CD1c-positive myeloid dendritic cell (primary cell): ENCODE results near the gene BRAT1.
A peak's percentile ranks its signal among the peaks of the same experiment; 100 is the strongest.

Experiments
- DNase-seq: peaks from one replicate; pipeline ENCODE4 v3.0.0-alpha.2; 2016; ENCODE audit errors: extremely low spot score

The BRAT1 gene

DNA sequence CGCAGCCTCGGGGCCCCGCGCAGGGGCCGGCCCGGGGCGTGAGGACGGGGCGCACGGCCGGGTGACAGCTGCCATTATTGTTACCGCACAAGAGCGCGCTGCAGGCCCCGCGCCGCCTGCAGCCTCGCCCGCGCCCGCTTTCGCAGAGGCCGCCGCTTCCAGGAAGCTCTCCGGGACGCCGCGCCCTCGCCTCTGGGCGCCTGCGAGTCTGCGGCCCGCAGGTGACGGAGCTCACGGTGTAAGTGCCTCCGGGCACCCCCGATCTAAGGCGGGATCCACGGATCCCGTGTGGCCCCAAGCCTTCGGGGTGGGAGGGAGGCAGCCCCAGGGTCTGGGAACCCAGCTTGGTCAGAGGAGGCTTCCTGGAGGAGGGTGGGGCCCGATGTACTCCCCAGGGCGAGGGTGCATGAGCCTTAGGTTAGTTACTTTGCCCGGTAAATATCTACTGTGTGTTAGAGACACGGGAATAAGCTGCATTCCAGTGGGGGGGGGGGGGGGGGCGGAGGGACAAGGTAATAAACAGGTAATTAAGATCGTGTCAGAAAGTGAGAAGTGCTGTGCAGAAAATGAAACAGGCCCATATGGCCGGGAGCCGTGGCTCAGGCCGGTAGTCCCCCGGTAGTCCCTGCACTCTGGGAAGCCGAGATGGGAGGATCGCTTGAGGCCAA, 4.1 kb upstream of the BRAT1 start:
- peak; percentile 28 for DNase-seq

DNA sequence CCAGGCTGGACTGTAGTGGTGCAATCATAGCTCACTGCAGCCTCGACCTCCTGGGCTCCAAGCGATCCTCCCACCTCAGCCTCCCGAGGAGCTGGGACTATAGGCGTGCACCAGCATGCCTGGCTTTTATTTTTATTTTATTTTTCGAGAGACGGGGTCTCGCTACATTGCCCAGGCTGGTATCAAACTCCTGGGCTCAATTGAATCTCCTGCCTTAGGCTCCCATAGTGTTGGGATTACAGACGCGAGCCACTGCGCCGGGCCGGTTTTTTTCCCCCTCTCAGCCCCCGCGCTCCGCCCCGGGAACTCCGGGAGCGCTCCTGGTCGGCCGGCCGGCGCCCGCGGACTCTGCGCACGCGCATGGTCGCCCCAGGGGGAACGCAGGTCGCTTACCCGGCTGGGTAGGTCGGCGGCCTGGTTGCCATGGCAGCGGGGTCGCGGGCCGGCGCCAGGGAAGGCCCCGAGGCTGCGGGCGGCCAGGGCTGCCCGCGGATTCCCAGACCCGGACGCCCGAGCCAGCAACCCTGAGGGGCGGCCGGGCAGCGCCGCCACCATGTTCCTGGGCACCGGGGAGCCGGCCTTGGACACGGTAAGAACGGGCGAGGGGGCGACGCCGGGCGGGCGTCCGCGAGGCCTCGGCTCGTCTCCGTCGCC, 3.4 kb upstream of the BRAT1 start, which contains the start of gene IQCE:
Gene IQCE, plus strand, starts transcription at position 351 of the 654 bp plus-strand sequence. Its CDS starts 203 bp downstream, at position 554.
- DNase-seq: peak; percentile 94

DNA sequence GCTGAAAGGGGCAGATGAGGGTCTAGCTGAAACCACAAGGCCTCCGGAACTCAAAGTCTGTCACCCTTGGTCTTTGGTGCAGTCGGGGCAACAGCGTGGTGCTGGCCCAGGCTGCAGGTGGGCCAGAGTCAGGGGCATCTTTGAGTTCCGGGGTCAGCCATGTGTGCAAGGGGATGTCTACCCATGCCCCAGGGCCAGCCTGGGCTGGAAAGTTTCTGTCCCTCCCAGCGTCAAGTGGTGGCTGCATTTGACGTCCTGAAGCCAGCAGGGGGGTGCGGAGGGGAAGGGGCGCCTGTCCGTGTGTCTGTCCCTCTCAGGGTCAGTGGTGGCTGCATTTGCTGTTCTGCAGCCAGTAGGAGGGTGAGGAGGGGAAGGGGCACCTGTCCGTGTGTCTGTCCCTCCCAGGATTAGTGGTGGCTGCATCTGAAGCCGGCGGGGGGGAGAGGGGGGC, 638 bp downstream of the BRAT1 start:
- DNase-seq: no peak

DNA sequence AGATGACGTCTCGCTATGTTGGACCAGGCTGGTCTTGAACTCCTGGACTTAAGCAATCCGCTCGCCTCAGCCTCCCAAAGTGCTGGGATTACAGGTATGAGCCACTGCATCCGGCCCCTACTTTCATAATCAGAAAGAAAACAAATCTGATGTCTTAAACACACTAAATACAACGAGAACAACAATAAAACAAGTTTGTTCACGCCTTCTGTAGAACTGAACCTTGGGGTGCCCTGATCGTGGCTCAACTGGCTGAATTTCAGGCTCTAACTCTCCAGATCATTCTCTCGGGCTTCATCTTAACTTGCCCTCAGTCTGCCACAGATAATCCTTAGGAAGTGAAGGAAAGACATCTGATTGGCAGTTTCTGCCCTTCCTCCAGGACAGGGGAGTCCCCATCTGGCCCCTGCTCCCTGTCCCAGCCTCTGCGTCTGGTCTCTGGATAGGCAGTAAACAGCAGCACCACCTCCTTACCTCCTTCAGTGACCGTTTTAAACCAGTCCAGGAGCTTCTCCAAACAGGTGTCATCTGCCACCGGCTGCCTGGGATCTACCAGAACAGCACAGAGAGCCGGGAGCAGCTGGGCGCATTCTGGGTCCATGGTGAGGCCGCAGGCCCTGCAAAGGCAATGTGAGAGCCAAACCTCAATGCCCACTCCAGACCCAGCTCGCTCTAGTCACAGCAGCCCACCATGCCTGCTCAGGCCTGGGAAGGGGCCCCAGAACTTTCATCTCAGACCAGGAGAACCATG, 1.3 kb downstream of the BRAT1 start:
- DNase-seq: no peak

DNA sequence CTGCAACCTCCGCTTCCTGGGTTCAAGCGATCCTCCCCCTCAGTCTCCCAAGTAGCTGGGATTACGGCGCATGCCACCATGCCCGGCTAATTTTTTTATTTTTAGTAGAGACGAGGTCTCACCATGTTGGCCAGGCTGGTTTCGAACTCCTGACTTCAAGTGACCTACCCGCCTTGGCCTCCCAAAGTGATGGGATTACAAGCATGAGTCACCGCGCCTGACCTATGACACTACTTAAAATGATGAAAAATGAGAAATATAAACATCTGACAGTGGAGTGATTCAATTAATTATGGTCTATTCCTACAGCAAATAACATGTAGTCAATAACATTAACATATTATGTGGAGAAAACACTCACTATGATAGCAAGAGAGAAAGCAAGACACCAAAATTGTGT, 2.2 kb downstream of the BRAT1 start:
- DNase-seq: no peak

- DNase-seq: no peak
Measured at GRCh38 chr7:2551418-2551817, 3.9 kb downstream of the BRAT1 start.

GRCh38 chr7:2546776-2547586, 8.3 kb downstream of the BRAT1 start:
- no peak for DNase-seq

- no peak for DNase-seq
Measured at GRCh38 chr7:2545746-2546425, 9.4 kb downstream of the BRAT1 start.

DNA sequence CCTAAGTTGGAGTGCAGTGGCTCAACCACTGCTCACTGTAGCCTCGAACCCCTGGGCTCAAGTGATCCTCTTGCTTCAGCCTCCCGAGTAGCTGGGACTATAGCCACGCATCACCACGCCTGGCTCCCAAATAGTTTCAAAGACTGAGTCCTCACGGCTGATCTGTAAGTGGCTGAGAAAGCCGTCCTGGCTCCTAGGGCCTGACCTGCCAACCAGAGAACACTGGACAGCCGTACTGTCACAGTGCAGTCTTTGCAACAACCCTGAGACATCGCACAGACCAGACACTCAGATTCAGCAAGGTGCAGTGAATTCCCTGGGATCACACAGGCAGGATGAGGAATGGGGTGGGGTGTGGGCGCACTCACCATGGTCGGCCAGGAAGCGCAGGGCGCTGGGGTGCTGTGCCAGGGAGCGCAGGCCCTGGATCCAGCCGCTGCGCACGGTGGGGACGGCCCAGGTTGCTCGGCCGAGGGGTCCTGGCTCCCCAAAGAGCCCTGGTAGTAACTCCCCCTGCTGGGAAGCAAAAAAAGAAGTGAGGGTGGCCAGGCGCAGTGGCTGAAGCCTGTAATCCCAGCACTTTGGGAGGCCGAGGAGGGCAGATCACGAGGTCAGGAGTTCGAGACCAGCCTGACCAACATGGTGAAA, 10.7 kb downstream of the BRAT1 start:
- no peak for DNase-seq

DNA sequence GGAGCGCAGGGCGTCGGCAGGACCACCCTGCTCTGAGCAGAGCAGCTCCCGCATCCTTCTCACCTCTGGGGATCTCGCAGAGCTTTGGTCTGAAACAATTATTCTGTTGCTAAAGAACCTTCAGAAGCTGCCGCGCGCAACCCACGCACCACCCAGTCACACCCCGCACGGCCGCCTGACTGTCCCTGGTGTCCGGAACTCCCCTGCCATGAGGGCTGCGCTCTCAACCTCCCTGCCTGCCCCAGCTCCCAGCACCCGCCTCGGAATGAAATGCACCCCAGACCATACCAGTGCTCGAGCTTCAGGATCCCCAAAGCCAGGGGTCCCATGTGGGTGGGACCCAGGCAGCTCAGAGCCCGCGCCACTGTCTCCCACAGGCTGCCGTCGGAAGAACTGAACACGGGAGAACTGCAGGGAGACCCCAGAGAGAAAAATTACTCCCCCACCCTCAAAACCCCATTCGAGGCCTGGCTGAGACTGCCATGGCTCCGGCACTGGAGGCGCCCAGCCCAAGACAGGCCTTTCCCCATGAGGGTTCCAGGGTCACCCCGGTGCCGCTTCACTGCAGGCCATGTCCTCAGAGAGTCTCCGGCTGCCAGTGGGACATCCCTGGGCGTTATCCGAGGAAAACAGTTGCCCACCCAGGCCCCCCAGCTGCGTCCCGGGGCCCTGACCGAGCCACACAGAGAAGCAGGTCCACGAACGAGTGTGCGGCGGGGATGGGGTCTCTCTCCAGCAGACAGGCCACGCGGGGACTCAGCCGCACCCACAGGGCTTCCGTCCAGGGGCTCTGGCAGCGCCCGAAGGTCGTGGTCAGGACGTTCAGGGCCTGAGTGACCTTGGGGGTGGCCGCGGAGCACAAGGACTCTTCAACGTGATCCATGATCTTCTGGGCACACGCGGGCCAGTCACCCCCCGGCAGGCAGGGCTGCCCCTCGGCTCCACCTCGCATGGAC, 12.1 kb downstream of the BRAT1 start:
- no peak for DNase-seq

GRCh38 chr7:2542011-2542915, 13.1 kb downstream of the BRAT1 start:
- DNase-seq: no peak

DNA sequence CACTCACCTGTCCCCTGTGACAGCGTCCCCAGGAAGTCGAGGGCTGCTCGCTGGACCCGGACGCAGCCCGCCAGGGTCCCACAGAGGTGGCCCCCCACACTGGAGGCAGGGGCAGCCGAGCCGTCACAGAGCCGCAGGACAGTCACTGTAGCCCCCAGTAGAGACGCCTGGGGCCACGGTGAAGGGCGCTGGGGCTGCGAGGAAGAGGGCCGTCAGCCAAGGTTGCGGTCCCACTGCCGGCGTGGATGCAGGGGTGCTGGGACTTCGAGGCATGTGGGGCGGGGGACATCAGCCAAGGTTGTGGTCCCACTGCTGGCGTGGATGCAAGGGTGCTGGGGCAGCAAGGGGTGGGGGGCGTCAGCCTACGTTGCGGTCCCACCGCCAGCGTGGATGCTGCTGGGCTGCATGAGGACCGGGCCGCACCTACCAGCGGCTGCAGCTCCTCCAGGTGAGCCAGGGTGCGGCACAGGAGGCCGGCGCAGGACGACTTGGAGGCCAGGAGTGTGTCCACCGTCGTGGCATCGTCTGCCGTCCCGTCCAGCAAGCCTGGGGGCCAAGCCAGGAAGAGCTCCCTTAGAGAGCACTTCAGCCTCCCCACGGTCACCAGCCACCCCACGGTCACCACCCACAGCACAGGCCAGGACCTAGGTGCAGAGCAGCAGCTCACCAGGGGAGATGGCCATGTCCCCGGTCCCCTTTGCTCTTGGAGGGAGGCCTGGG, 13.9 kb downstream of the BRAT1 start:
- no peak for DNase-seq

- no peak for DNase-seq
Measured at GRCh38 chr7:2540641-2541051, 14.7 kb downstream of the BRAT1 start.

DNA sequence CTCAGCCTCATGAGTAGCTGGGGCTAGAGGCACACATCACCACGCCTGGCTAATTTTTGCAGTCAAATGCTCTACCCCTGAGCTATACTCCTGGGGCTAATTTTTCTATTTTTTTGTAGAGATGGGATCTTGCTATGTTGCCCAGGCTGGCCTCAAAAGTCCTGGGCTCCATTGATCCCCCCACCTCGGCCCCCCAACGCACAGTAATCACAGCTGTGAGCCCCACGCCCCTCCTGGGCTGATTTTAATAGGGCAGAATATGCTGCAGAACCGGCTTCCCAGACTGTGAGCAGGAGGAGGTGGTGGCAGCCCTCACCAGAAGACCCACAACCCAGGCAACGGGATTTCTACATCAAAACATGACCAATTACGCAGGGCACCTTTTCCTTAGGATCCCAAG, 15.2 kb downstream of the BRAT1 start:
- no peak for DNase-seq

DNA sequence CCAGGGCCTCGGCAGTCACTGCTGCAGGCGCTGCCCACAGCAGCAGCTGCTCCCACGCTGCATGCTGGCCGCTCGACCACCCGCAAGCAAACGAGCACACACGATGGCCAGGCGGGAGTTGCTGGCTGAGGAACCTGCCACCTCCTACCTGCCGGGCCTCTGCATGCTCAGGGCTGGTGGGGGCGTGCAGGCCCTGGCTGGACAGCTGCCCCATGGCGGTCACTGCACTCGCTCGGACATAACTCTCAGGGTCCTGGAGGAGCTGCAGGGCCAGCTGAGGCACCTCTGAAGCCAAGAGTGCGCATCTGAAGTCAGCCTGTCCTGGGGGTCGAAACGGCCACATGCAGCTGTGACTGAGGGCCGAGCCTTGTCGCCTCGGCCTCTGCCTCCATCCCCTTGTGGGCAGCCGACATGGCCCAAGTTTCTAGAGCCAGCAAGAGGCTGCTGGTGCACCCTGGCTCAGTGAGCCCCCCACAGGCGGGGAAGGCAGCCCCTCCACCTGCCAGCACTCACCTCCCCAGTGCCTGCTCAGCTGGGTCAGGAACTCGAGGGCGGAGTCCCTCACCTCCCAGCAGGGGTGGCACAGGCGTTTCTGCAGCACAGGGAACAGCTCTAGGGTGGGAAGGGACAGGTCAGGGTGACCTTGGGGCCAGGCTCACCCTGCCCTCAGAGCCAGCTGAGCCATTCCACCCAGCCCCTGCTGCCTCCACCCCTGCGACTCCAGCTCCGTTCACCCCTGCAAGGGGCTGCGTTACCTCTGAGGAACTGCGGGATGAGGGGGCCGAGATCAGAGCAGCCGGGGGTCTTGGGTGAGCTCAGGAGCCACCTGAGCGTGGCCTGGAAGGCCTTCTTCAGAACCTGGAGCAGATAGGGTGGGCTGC, 16.1 kb downstream of the BRAT1 start:
- no peak for DNase-seq

- no peak for DNase-seq
Measured at GRCh38 chr7:2537981-2538851, 17.1 kb downstream of the BRAT1 start.
